HG02870 (cell line): ENCODE results near the gene DEDD2.

Source experiments
- ATAC-seq: cut with Tn5 transposase; IDR thresholded peaks from one replicate; pipeline ENCODE4 v1.9.1; 2021; ENCODE audit warnings: mild to moderate bottlenecking, moderate library complexity; ENCODE audit not compliant: unreplicated experiment

DEDD2 gene

DNA sequence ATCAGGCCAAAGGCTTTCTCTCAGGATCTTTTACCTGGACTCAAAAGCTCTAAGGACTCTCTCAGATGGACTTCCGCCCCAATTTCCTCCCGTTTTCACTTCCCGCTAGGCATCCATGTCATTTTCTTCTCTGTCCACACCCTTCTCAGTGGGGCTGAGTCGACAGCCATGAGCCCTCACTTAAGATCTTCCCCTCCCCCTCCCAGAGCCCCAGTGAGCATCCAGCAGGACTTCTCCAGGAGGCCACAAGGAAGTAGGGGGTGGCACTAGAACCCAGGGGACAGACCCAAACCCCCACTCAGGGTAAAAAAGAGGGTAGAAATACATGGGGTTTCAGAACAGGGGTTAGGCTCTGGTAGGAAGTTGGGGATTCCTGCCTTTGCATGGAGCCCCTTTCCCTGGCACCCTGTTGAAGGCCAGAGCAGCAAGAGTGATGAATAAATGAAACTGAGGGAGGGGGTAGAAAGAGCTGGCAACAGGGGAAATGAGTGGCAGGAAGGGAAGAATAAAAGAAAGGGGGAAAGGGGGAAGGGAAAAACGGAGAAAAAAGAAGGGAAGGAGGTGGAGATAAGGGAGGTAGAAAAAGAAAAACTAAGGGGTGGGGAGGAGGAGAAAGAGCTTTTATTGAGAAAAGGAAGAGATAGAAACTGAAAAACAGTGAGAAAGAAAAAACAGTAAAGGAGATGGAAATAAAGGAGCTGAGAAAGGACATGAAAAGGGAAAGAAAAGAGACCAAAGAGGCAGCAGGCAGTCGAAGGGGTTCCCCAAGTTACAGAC lies 42.3 kb downstream of the DEDD2 start:
- no peak for ATAC-seq

GRCh38 chr19:42174188-42174587 lies 43.3 kb downstream of the DEDD2 start:
- no peak for ATAC-seq

GRCh38 chr19:42173695-42174094 lies 43.8 kb downstream of the DEDD2 start:
- ATAC-seq, result no peak

- ATAC-seq, result no peak
Observed at GRCh38 chr19:42172261-42172660, 45.2 kb downstream of the DEDD2 start.

DNA sequence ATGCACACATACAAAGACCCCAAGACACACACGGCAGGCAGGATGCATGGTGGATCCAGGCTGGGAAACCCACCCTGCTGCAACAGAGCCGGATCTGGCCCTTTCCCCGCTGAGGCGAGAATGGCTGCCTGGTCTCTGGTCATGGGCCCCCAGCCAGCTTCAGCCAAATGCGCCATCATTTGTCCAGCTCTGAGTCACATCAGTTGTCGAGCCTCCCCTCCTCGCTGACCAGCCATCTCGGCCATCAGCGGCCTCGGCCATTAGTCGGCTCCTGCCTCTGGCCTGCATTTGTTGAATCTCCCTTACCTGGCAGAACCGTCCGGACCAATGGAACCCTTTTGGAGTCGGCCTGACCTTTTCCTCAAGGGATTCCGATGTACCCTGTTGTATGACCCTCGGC lies 46.8 kb downstream of the DEDD2 start:
- ATAC-seq, result no peak

DNA sequence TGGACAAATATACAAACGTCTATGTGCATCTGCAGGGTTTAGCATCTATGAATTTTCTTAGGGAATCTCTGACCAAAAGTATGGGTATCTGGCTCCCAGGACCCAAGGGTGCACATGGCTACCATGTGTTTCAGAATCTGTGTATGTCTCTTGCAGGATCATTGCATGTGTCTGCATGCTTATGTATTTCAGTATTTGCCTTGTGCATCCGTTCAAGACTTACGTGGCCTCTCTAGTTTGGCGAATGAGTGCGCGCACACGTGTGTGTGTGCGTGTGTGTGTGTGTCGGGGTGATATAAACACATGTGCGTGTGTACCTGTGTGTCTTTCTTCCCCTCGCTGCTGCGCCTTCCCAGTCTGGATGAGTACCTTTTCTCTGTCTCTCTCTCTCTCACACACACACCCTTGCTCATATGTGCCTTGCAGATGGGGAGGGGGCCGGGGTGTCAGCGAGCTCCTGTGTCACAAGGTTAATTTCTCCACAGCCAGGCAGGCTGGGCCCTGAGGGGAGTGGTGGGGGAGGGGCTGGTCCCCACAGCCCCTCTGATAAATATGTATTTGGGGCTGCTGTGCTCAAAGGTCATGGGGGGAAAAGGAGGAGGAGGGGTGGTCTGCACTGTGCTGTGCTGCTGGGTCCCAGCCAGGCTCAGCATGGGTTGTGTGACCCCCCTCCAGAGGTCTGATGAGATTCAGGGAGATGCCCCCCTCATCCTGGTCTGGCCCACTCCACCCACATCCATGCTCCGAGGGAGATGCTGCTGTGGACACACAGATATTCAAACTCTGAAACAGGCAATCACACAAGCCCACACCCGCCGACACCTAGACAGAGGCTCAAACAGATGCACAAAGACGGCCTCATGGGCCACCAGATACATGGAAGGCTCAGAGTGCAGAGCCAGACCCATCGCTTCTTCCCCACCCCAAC lies 47.7 kb downstream of the DEDD2 start:
- no peak for ATAC-seq

DNA sequence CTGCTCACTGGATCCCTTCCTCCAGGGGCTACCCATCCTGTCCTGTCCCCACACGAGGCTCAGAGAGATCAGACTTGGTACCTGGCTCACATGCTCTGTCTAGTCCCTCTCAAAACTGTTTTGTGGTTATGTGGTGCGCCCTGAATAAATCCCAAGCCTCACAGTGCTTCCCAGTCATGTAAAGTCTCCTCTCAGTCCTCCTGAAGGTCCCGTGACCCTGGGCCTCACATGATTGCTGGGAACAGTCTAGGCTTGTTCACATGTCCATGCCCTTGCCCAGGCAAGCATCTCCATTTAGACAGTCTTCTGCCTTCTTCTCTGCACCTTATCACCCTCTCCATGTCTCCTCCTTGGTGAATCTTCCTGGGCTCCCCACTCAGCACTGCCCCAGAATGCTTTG lies 49.3 kb downstream of the DEDD2 start:
- no peak for ATAC-seq

DNA sequence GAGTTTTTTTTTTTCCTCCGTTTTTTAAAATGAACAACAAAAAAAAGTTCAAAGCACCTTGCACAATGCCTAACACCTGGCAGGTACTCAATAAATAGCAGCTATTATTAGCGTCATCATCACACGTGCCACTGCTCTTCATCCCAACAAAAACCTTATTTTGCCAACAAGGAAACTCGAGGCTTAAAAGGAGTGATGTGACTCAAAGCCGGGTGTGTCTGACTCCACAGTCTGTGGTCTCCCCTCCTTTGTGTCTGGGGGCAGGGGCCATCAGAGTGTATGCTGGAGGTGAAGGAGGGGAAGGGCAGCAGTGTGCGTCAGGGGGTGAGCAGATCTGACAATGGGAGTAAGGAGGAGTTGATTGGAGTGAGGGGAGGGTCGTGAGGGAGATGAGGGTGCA lies 51.2 kb downstream of the DEDD2 start:
- ATAC-seq, result no peak

GRCh38 chr19:42165146-42165545 lies 52.3 kb downstream of the DEDD2 start:
- no peak for ATAC-seq

- ATAC-seq, result no peak
Observed at GRCh38 chr19:42161616-42162263, 55.7 kb downstream of the DEDD2 start.

DNA sequence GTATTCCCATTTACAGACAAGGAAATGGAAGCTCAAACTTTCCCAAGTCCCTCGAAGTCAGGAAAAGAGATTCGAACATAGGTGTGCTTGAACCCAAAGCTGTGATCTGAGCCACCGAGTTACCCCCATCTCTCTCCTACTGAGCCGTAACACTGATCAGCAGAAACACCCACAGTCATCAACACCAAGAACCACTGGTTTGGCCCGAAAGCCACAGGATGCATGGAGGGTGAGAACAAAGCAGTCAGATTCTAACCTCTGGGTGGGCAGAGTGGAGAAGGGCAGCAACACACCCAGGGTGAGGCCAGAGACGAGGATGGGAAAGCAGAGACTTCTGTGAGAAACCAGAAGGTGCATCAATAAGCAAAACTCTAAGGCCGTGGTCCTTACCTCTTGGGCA lies 57.5 kb downstream of the DEDD2 start:
- no peak for ATAC-seq

DNA sequence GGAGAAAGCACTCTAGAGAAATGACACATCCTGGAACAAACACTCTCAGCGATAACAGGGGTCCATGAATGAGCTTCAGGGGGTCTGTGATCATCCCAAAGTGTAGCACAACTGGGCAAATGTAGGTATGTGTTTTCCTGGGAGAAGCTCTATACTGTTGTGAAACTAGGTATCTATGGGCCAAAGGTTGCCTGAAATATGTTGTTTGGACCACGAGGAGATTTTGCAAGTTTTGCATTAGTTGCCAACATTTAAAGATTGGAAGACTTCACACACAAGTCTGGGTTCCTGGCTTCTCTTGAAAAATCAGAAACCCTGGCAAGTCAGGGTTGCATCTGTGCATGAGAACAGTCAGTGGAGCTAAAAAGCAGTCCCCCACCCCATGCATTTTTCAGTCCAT lies 58.6 kb downstream of the DEDD2 start:
- no peak for ATAC-seq

- ATAC-seq, result no peak
Observed at GRCh38 chr19:42156571-42156970, 60.9 kb downstream of the DEDD2 start.

- no peak for ATAC-seq
Observed at GRCh38 chr19:42155796-42156195, 61.7 kb downstream of the DEDD2 start.

GRCh38 chr19:42154471-42155323 lies 62.8 kb downstream of the DEDD2 start:
- no peak for ATAC-seq

- no peak for ATAC-seq
Observed at GRCh38 chr19:42153672-42154433, 63.6 kb downstream of the DEDD2 start.

DNA sequence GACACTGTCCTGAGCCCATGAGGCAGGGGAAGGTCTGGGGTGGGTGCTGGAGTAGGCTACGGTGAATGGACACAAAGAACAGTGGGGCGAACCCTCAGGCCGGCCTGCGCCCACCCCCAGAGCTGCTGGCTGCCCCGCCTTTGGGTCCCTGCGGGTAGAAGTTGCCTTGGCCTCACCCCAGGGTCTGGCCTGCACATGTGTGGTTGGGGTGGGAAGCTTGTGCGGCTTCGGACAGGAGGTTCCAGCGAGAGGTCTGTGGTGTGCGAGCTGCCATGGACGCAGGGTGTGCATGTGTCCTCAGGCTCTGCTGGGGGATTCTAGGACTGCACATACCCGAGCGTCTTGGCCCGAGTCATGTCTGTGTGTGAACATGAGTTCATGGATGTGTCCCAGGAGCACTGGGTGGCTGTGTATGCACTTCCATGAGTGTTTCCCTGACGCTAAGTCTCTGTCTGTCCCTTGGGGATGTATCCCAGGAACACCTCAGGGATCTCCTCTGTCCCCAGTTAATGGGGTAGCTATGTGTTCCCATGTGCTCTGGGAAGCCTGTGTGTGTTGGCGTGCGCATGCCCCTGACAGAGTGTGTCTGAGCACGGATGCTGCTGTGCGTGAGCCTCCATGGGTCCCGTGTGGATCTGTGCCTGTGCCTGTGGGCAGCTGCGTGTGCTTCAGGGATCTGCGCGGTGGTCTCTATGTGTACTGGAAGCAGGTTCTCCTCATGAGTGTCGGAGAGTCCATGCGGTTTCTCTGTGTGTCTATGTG lies 64.4 kb downstream of the DEDD2 start:
- ATAC-seq, result no peak

DNA sequence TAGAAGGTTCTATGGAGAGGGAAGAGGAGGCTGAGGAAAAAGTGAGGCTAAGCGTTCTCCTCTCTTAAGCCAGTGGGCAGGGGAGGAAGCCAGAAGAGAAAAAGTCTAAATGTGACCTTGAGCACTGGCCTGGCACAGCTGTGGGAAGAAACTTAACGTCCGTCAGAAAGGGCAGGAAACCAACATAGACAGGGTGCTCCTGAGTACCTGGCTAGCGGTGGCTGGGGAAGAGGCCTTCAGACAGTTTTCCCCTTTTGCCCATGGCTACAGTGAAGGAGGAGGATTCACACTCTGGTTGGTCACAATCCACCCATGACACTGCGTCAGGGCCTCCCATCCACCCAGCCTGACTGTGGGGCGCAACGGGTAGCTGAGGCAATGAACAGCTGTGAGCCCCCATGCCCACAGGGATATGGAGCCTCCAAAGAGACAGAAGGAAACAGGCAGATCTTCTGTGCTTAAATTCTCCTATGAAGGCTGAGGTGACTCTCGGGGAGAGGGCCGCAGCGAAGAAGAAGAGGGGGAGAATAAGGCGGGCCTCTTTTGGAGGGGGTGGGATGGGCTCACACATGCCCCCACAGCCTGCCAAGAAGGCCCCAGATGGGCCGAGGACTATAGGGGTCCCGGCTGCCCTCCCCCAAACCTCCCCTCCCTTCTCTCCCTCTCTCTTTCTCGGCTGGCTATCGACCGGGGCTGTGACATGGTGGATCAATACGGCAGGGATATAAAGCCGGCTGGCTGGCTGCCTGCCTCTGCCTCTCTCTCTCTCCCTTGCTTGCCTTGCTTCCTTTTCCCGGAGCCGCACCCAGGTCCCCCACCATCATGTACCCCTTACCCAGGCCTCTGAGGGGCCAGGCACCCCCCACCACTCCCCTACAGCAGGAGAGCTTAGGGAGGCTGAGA lies 65.4 kb downstream of the DEDD2 start:
- no peak for ATAC-seq
